Dermis blood vessel endothelial cell (primary cell): ENCODE measurements around the gene HECTD1. TPM values are rescaled to one million over a fixed set of nuclear protein-coding genes. Genes with fewer than 3 reads are reported as not detected.
"Not testable (repeated sequence)": the region's sequence is repeated elsewhere in the genome, so short reads cannot be mapped to it uniquely, and the experiment has no call there.

Experiments
- DNase-seq: peaks from one replicate; pipeline ENCODE4 v3.0.0; 2010
- total RNA-seq: library from RNA; depleted of rRNA; stranded (reverse); fragments of >200 nt; gene quantifications from 2 replicates; pipeline ENCODE4 v1.2.3, GENCODE V29; 2014

The HECTD1 gene
- total RNA-seq, result 303 and 339 TPM in 2 replicates

GRCh38 chr14:31207755-31208545 lies at the start of gene HECTD1:
Gene HECTD1, minus strand, starts transcription at chr14:31207793. Its CDS starts 1,857 bp downstream, at chr14:31205936.
- peak; percentile 89 for DNase-seq

DNA sequence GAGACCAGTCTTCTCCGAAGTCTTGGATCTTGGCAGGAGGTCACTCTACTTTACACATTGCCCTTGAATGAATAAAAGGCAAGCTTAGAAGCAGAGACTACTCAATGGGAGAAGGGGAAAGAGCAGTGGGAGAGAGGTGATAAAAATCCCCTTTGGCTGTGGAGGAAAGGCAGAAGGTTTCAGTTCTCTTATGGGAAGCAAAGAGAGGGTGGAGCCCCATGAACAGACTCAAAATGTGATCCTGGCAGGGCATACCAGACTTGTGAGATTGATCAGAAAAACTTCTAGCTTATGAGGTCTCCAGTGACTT lies 49.6 kb upstream of the HECTD1 start:
- no peak for DNase-seq

- no peak for DNase-seq
These were observed 49.1 kb upstream of the HECTD1 start for GRCh38 chr14:31256534-31257243.

GRCh38 chr14:31255918-31256317 lies 48.3 kb upstream of the HECTD1 start:
- DNase-seq, result not testable (repeated sequence)

- no peak for DNase-seq
These were observed 47.7 kb upstream of the HECTD1 start for GRCh38 chr14:31255286-31255685.

GRCh38 chr14:31253746-31254471 lies 46.3 kb upstream of the HECTD1 start:
- DNase-seq, result no peak

GRCh38 chr14:31252865-31253264 lies 45.3 kb upstream of the HECTD1 start:
- no peak for DNase-seq

- DNase-seq, result no peak
These were observed 43.7 kb upstream of the HECTD1 start for GRCh38 chr14:31251028-31251958.

DNA sequence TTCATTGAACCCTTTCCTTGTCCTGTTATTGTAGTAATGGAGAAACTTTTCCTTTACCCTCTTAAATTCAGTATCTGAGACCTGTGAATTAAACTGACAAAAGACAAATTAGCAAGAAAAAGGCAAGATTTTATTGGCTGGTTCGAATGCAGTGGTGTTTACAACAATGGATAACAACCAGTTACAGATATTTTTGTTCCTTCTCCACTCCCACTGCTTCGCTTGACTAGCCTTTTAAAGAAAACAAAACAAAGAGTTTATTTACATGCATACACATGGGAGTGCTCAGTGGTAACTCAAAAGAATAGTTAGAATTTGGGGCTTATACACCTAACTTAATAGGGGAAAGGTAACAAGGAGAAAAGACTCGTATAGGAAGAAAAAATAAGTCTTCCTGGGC lies 37.0 kb upstream of the HECTD1 start:
- DNase-seq, result no peak

DNA sequence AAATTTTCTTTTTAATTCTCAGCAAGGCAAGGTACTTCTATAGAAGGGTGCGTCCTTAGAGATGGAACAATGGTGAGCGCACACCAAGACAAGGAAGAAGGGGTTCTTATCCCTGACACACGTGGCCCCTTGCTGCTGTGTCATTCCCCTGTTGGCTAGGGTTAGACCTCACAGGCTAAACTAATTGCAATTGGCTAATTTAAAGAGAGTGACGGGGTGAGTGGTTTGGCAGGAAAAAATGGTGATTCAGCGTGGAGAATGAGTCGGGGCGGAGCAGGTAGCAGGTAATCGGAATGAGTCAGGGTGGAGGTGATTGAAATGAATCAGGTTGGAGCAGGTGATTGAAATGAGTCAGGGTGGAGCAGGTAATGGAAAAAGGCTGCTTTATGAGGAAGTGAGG lies 36.3 kb upstream of the HECTD1 start:
- DNase-seq, result no peak

DNA sequence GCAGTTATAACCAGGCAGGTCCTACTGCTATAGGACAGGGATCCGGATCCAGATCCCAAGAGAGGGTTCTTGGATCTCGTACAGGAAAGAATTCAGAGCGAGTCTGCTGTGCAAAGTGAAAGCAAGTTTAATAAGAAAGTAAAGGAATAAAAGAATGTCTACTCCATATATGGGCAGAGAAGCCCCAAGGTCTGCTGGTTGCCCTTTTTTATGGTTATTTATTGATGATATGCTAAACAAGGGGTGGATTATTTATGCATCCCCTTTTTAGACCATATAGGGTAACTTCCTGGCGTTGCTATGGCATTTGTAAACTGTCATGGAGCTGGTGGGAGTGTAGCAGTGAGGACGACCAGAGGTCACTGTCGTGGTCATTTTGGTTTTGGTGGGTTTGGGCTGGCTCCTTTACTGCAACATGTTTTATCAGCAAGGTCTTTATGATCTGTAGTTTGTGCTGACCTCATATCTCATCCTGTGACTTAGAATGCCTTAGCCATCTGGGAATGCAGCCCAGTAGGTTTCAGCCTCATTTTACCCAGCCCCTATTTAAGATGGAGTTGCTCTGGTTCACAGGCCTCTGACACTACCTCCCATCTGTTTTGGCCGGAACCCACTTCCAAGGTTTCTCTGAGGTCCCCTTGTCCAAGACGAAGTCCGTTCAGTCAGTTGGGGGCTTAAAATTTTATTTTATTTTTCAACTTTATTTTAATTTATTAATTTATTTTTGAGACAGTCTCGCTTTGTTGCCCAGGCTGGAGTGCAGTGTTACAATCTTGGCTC lies 34.8 kb upstream of the HECTD1 start:
- DNase-seq, result not testable (repeated sequence)

GRCh38 chr14:31241450-31242114 lies 34.0 kb upstream of the HECTD1 start:
- no peak for DNase-seq

- no peak for DNase-seq
These were observed 32.1 kb upstream of the HECTD1 start for GRCh38 chr14:31239741-31240140.

GRCh38 chr14:31235462-31235861 lies 27.9 kb upstream of the HECTD1 start:
- no peak for DNase-seq

DNA sequence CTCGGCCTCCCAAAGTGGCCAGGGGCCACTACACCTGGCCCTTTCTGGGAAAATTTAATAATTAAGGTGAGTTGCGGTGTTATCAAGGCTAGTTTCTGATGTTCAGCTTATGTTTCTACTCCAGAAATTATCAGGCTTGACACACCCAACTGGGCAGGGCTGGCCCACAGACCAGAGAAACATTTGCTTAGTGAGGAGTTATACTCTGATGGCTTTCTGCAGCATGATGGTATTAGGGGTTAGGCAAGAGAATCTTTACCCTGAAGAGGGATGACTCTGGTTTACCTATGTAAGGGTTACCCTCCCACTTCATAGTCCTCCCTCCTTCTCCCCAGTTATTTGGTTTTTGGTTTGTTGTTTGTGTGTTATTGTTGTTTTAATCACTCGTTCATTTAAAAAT lies 24.5 kb upstream of the HECTD1 start:
- DNase-seq, result no peak

DNA sequence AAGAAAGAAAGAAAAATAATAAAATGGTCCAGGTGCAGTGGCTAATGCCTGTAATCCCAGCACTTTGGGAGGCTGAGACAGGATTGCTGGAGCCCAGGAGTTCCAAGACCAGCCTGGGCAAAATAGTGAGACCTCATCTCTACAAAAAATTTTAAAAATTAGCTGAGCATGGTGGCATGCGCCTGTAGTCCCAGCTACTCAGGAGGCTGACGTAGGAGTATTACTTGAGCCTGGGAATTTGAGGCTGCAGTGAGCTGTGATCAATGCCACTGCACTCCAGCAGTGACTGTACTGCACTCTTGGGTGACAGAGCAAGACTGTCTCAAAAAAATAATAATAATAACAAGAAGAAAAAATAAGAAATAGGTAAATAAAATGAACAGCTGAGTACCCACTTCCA lies 23.7 kb upstream of the HECTD1 start:
- not testable (repeated sequence) for DNase-seq

DNA sequence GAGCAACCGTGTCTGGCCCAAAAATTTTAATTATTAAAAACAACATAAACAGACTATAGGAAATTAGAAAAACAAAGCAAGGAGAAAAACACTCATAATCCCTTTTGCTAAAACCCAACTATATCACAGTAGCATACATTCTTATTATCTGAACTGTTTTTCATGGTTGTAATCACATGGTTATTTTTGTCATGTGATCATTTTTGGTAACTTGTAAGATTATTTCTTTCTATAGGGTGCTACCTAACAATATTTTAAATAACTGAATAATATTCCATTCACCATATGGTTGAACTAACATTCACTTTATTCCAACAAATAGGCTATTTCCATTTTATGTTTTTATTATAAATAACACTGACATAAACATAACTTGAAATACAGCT lies 23.0 kb upstream of the HECTD1 start:
- no peak for DNase-seq

GRCh38 chr14:31229638-31230572 lies 22.3 kb upstream of the HECTD1 start:
- DNase-seq, result no peak

GRCh38 chr14:31229009-31229408 lies 21.4 kb upstream of the HECTD1 start:
- DNase-seq, result no peak

GRCh38 chr14:31228533-31228932 lies 20.9 kb upstream of the HECTD1 start:
- no peak for DNase-seq
